ENCODE results near the gene SH3GL2.

Gene SH3GL2

DNA sequence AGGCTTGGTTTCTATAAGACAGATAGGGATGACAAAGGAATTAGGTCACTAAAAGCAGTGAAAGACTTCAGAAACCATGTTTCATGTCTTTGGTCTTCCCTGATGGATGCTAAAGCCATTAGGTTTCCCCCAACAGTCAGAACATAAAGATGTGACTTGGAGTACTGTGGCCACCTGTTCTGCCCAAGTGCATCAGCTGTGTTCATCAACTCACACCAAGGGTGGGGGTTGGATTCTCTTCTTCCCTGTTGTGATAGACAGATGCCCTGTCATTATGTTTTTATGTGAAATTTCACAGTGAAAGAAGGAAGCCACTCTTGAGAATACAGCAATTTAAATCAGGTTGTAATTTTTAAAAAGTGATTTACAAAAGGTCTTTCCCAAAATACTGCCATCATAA lies 196.8 kb downstream of the SH3GL2 start:
- TF ChIP-seq SIN3A (IDR thresholded peaks at IDR 0.05; ENCODE audit: borderline replicate concordance, insufficient read depth, low read length) (no peak), FOXP2 (optimal IDR thresholded peaks at IDR 0.05; ENCODE audit: borderline replicate concordance, extremely low read depth, extremely low read length, insufficient read depth) (no peak), TAF1 (IDR thresholded peaks at IDR 0.05; ENCODE audit: borderline replicate concordance, insufficient read depth, low read length) (no peak), POLR2AphosphoS5 (IDR thresholded peaks at IDR 0.05; ENCODE audit: low read depth, low read length) (no peak)
- TF ChIP-seq, protein P1, sequence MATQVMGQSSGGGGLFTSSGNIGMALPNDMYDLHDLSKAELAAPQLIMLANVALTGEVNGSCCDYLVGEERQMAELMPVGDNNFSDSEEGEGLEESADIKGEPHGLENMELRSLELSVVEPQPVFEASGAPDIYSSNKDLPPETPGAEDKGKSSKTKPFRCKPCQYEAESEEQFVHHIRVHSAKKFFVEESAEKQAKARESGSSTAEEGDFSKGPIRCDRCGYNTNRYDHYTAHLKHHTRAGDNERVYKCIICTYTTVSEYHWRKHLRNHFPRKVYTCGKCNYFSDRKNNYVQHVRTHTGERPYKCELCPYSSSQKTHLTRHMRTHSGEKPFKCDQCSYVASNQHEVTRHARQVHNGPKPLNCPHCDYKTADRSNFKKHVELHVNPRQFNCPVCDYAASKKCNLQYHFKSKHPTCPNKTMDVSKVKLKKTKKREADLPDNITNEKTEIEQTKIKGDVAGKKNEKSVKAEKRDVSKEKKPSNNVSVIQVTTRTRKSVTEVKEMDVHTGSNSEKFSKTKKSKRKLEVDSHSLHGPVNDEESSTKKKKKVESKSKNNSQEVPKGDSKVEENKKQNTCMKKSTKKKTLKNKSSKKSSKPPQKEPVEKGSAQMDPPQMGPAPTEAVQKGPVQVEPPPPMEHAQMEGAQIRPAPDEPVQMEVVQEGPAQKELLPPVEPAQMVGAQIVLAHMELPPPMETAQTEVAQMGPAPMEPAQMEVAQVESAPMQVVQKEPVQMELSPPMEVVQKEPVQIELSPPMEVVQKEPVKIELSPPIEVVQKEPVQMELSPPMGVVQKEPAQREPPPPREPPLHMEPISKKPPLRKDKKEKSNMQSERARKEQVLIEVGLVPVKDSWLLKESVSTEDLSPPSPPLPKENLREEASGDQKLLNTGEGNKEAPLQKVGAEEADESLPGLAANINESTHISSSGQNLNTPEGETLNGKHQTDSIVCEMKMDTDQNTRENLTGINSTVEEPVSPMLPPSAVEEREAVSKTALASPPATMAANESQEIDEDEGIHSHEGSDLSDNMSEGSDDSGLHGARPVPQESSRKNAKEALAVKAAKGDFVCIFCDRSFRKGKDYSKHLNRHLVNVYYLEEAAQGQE (IDR thresholded peaks at IDR 0.05; ENCODE audit: insufficient read depth in 1 of 2, low read depth in 2 of 2, low read length in 2 of 2) = no peak

DNA sequence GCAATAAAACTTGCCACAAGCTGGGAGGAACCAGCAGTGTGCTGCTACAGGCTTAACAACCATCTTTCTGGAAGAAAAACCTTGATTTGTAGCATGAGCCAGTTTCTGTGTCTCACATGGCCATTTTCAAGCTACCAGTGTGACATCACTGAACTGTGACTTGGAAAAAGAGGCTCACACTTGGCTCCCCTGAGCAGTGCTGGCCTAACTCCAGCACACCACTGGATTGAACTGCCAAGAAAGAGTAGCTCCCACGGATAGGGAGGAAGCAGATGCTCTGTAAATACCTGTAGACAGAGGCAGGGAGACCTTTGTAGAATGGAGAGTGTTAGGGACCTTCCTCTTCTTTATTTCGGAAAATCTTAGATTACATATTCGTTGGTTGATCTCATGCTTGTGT lies 197.9 kb downstream of the SH3GL2 start:
- TF ChIP-seq POLR2AphosphoS5 (IDR thresholded peaks at IDR 0.05; ENCODE audit: low read depth, low read length) (no peak), SIN3A (IDR thresholded peaks at IDR 0.05; ENCODE audit: borderline replicate concordance, insufficient read depth, low read length) (no peak), TAF1 (IDR thresholded peaks at IDR 0.05; ENCODE audit: borderline replicate concordance, insufficient read depth, low read length) (no peak), FOXP2 (optimal IDR thresholded peaks at IDR 0.05; ENCODE audit: borderline replicate concordance, extremely low read depth, extremely low read length, insufficient read depth) (no peak)
- TF ChIP-seq, protein P1 (IDR thresholded peaks at IDR 0.05; ENCODE audit: insufficient read depth in 1 of 2, low read depth in 2 of 2, low read length in 2 of 2) = no peak

DNA sequence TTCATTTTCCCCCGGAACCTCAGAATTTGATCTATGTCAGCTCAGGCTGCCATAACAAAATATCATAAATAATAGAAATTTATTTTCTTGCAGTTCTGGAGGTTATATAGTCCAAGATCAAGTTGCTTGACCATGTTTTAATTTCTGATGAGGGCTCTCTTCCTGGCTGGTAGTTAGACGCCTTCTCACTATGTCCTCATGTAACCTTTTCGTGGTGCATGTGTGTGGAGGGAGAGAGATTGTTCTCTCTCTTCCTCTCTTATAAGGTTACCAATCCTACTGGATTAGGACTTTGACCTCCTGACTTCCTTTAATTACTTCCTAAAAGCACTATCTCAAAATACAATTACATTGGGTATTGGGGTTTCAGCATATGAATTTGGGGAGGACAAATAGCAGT lies 198.6 kb downstream of the SH3GL2 start:
- TF ChIP-seq FOXP2 (optimal IDR thresholded peaks at IDR 0.05; ENCODE audit: borderline replicate concordance, extremely low read depth, extremely low read length, insufficient read depth) = no peak
- no peak for TF ChIP-seq SIN3A (IDR thresholded peaks at IDR 0.05; ENCODE audit: borderline replicate concordance, insufficient read depth, low read length)
- no peak for TF ChIP-seq TAF1 (IDR thresholded peaks at IDR 0.05; ENCODE audit: borderline replicate concordance, insufficient read depth, low read length)
- TF ChIP-seq POLR2AphosphoS5 (IDR thresholded peaks at IDR 0.05; ENCODE audit: low read depth, low read length) = no peak
- TF ChIP-seq, protein P1 (IDR thresholded peaks at IDR 0.05; ENCODE audit: insufficient read depth in 1 of 2, low read depth in 2 of 2, low read length in 2 of 2) = no peak

DNA sequence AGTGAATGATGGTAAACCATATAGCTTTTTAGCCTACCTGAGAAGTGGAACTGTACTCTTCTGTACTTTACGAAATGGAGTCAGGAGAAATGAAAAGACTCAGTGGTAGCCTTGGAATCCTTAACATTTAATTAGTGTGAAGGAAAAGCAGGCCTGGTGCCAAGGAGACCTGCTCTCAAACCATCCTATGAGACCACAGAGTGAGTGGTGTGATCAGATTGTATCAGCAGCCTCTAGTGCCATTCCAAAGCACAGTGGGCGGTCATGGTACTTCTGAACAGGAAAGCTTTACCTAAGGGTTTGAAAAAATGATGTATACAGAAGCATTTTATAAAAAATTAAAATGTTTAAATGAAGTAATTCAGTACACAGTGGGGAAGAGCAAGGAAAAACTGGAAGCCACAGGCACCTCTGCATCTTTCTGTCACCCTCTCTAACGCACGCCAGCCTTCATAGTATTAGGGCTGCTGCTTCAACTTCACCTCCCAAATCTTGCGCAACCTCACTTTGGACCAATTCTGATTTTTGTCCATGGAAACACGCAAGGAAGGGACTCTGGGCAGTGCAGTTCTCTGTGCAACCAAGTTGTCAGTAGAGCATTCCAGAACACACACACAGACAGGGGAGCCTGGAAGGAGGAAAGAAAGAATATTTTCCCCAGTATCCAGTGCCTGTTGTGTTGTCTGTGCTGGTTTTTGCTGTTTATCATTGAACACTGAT lies 203.7 kb downstream of the SH3GL2 start:
- no peak for TF ChIP-seq POLR2AphosphoS5 (IDR thresholded peaks at IDR 0.05; ENCODE audit: low read depth, low read length)
- TF ChIP-seq TAF1 (IDR thresholded peaks at IDR 0.05; ENCODE audit: borderline replicate concordance, insufficient read depth, low read length) = no peak
- no peak for TF ChIP-seq FOXP2 (optimal IDR thresholded peaks at IDR 0.05; ENCODE audit: borderline replicate concordance, extremely low read depth, extremely low read length, insufficient read depth)
- TF ChIP-seq, protein P1 (IDR thresholded peaks at IDR 0.05; ENCODE audit: insufficient read depth in 1 of 2, low read depth in 2 of 2, low read length in 2 of 2) = no peak
- TF ChIP-seq SIN3A (IDR thresholded peaks at IDR 0.05; ENCODE audit: borderline replicate concordance, insufficient read depth, low read length) = no peak

Data from PFSK-1 (cell line).